OCI-LY7 (cell line): Measurements from ENCODE around the gene PEG3. TPM values are rescaled to one million over a fixed set of nuclear protein-coding genes. Genes with fewer than 3 reads are reported as not detected.

Experiments
- BruUV-seq: library from RNA; stranded (reverse); fragments of 400-500 nt; replicated peaks from 2 replicates; lab custom pipeline; 2021; lab: Mats Ljungman, UMichigan
- CTCF ChIA-PET: fragments of 300-600 bp; sonication (Branson Sonifier 250); formaldehyde crosslinking; loops from one replicate; lab custom pipeline; 2022; ENCODE audit warnings: antibody characterized with exemption; ENCODE audit not compliant: unreplicated experiment; lab: Charles Lee
- POLR2A ChIA-PET: fragments of 300-600 bp; sonication (Branson Sonifier 250); formaldehyde crosslinking; loops from one replicate; lab custom pipeline; 2022; ENCODE audit warnings: antibody characterized with exemption; lab: Charles Lee
- DNase-seq: peaks from one replicate; pipeline ENCODE4 v3.0.0-alpha.2; 2015; ENCODE audit warnings: low spot score
- H2AFZ ChIP-seq: fragments of 200-600 bp; sonication (generic), shearing (Covaris generic); 2 replicates; pipeline ENCODE4 v1.6.1; 2014; ENCODE audit warnings: mild to moderate bottlenecking, antibody characterized with exemption, low read length, moderate library complexity
- H3K27ac ChIP-seq: fragments of 200-600 bp; sonication (generic); 2 replicates; pipeline ENCODE4 v1.5.1; 2014; ENCODE audit warnings: mixed run types, low read depth, mild to moderate bottlenecking, moderate library complexity, low read length, inconsistent platforms; ENCODE audit not compliant: poor library complexity, severe bottlenecking
- H3K36me3 ChIP-seq: fragments of 200-600 bp; sonication (generic); 2 replicates; pipeline ENCODE4 v1.6.1; 2014; ENCODE audit warnings: mild to moderate bottlenecking, antibody characterized with exemption, low read length, moderate library complexity, mixed read lengths; ENCODE audit not compliant: insufficient read depth
- H3K4me1 ChIP-seq: fragments of 200-600 bp; sonication (generic); 2 replicates; pipeline ENCODE4 v1.5.1; 2014; ENCODE audit warnings: mild to moderate bottlenecking, low read length; ENCODE audit not compliant: insufficient read depth, poor library complexity, severe bottlenecking
- H3K4me2 ChIP-seq: fragments of 200-600 bp; sonication (generic); 2 replicates; pipeline ENCODE4 v1.6.1; 2014; ENCODE audit warnings: mild to moderate bottlenecking, low read length
- H3K4me3 ChIP-seq: fragments of 200-600 bp; sonication (generic); 2 replicates; pipeline ENCODE4 v1.5.1; 2014; ENCODE audit warnings: mild to moderate bottlenecking, low read depth, low read length; ENCODE audit not compliant: poor library complexity, severe bottlenecking
- H3K79me2 ChIP-seq: fragments of 200-600 bp; sonication (generic); 2 replicates; pipeline ENCODE4 v1.6.1; 2016; ENCODE audit warnings: low read depth, mild to moderate bottlenecking, low read length, moderate library complexity, mixed read lengths; ENCODE audit not compliant: insufficient read depth
- H3K9me2 ChIP-seq: fragments of 200-600 bp; sonication (generic); 2 replicates; pipeline ENCODE4 v1.6.1; 2016; ENCODE audit warnings: mild to moderate bottlenecking, low read length, mixed read lengths; ENCODE audit not compliant: insufficient read depth
- H3K9me3 ChIP-seq: fragments of 200-600 bp; sonication (generic); 2 replicates; pipeline ENCODE4 v1.6.1; 2014; ENCODE audit warnings: mild to moderate bottlenecking, mixed run types, low read length, mixed read lengths
- H4K20me1 ChIP-seq: fragments of 200-600 bp; sonication (generic); 2 replicates; pipeline ENCODE4 v1.6.1; 2014; ENCODE audit warnings: mild to moderate bottlenecking, antibody characterized with exemption, low read length, moderate library complexity, mixed read lengths; ENCODE audit not compliant: insufficient read depth
- EZH2phosphoT487 ChIP-seq: fragments of 200-600 bp; sonication (generic); IDR thresholded peaks from 2 replicates; pipeline ENCODE4 v1.6.1; 2018; ENCODE audit warnings: low read depth, borderline replicate concordance, mild to moderate bottlenecking, mixed run types, antibody characterized with exemption, low read length, moderate library complexity, mixed read lengths
- intact Hi-C: fragments of 100-400 bp; cut with micrococcal nuclease; formaldehyde crosslinking; loops from one replicate; pipeline ENCODE4 v1.10.0; 2022; ENCODE audit not compliant: unreplicated experiment
- total RNA-seq, 2 experiments: library from RNA; depleted of rRNA in 1 of 2; stranded (reverse); fragments of >200 nt in 1 of 2; shearing (Covaris generic) in 1 of 2; gene quantifications; 2 replicates each; pipeline ENCODE4 v1.2.3, GENCODE V29; 2014 to 2022
- TF ChIP-seq, protein P1 (sequence below): fragments of 200-600 bp; sonication (generic); conservative IDR thresholded peaks from 2 replicates; pipeline ENCODE4 v1.5.1; 2014; ENCODE audit warnings: mild to moderate bottlenecking, antibody characterized with exemption, low read length, moderate library complexity, mixed read lengths

Gene PEG3
- total RNA-seq, 2 experiments from 2014 or later, result not detected

DNA sequence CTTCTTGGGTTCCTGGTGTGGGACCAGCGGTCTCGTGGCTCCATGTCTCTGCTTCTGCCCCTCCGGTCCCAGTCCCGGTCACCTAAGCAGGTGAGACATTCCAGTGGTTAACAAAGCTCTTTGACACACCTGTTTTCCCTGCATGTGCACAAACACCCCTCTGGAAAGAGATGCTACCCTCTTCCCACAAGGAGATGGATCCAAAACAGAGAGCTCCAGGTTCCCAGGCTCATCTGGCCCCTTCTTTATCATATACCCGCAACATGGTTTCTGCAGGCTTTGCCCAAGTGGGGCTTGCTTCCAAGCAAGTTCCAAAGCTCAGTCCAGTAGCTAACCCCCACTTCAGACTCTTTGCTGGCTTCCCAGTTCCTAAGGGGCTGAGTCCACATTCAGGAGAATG is 17.8 kb downstream of the PEG3 start:
- no TSS peak for BruUV-seq
- Histone ChIP-seq H3K36me3 (no peaks in the 10 kb centered on the region), H3K4me2 (no peak overlapping the region), H4K20me1 (no peaks in the 10 kb centered on the region), H3K4me1 (no peaks in the 10 kb centered on the region), H3K27ac (no peak overlapping the region), H2AFZ (no peak overlapping the region), H3K4me3 (no peak overlapping the region), H3K9me3 (no peaks in the 10 kb centered on the region), H3K9me2 (no peaks in the 10 kb centered on the region), H3K79me2 (no peaks in the 10 kb centered on the region)
- intact Hi-C loops, result no loop called here
- ChIA-PET CTCF (no interaction called here), POLR2A (no interaction called here)
- no peak for DNase-seq
- no peak for TF ChIP-seq EZH2phosphoT487
- TF ChIP-seq, protein P1, sequence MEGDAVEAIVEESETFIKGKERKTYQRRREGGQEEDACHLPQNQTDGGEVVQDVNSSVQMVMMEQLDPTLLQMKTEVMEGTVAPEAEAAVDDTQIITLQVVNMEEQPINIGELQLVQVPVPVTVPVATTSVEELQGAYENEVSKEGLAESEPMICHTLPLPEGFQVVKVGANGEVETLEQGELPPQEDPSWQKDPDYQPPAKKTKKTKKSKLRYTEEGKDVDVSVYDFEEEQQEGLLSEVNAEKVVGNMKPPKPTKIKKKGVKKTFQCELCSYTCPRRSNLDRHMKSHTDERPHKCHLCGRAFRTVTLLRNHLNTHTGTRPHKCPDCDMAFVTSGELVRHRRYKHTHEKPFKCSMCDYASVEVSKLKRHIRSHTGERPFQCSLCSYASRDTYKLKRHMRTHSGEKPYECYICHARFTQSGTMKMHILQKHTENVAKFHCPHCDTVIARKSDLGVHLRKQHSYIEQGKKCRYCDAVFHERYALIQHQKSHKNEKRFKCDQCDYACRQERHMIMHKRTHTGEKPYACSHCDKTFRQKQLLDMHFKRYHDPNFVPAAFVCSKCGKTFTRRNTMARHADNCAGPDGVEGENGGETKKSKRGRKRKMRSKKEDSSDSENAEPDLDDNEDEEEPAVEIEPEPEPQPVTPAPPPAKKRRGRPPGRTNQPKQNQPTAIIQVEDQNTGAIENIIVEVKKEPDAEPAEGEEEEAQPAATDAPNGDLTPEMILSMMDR, result no peak

DNA sequence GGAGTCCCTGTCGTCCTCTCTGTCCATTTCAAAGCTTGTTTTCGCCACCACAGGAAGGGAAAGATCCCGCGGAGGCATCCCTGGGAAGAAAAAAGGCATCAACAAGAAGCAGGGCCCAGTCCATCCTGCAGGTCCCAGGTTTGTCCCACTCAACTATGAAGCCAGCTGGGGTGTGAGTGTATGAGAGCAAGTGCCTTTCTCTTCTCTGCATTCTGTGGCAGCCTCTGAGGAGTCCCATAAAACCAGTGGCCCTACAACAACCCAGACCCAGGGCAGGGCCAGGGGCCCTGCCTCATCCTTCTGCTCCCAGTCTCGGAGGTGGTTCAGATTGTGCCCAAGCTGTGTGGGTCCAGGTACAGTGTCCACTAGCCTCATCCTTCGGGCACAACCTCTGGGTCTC is 18.9 kb downstream of the PEG3 start:
- Histone ChIP-seq H3K9me2 (no peaks in the 10 kb centered on the region), H3K27ac (no peak overlapping the region), H3K9me3 (no peaks in the 10 kb centered on the region), H2AFZ (no peak overlapping the region), H4K20me1 (no peaks in the 10 kb centered on the region), H3K4me3 (no peak overlapping the region), H3K4me1 (no peaks in the 10 kb centered on the region), H3K4me2 (no peak overlapping the region), H3K79me2 (no peaks in the 10 kb centered on the region), H3K36me3 (no peaks in the 10 kb centered on the region)
- no TSS peak for BruUV-seq
- no peak for DNase-seq
- POLR2A ChIA-PET, result no interaction called here
- TF ChIP-seq, protein P1, result no peak
- TF ChIP-seq EZH2phosphoT487, result no peak
- intact Hi-C loops, result no loop called here
- CTCF ChIA-PET, result no interaction called here

DNA sequence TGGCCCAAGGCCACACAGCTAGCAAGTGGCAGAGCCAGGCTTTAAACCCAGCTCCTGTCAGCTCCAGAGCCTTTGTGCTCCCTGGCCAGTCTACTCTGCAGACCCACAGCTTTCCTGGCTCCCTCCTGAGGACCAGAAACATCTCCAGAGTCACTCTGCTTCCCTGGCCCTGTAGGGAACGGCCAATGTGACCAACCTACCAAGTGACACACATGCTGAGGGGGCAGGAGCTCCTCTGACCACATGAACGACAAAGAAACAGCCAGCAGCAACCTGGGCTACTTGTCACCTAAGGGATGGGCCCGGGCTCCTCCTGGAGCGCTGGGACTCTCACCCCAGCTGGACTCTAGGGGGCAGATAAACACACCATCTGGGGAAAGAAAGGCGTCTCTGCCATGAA is 19.3 kb downstream of the PEG3 start:
- ChIA-PET POLR2A (no interaction called here), CTCF (no interaction called here)
- no peaks in the 10 kb centered on the region for H3K4me1 ChIP-seq
- no peaks in the 10 kb centered on the region for H3K79me2 ChIP-seq
- no peaks in the 10 kb centered on the region for H3K9me2 ChIP-seq
- TF ChIP-seq EZH2phosphoT487, result no peak
- TF ChIP-seq, protein P1, result no peak
- H3K9me3 ChIP-seq, result no peaks in the 10 kb centered on the region
- intact Hi-C loops, result no loop called here
- no peak overlapping the region for H2AFZ ChIP-seq
- no peak for DNase-seq
- no TSS peak for BruUV-seq
- no peak overlapping the region for H3K4me2 ChIP-seq
- H3K36me3 ChIP-seq, result no peaks in the 10 kb centered on the region
- no peaks in the 10 kb centered on the region for H4K20me1 ChIP-seq
- no peak overlapping the region for H3K27ac ChIP-seq
- H3K4me3 ChIP-seq, result no peak overlapping the region
